CD4-positive, alpha-beta memory T cell (primary cell): ENCODE results near the gene LTBP2. TPM values are rescaled to one million over a fixed set of nuclear protein-coding genes. Genes with fewer than 3 reads are reported as not detected.
A peak's percentile ranks its signal among the peaks of the same experiment; 100 is the strongest.

Experiments used
- CTCF ChIA-PET: fragments of 350-600 bp; sonication (Branson Sonifier 250); formaldehyde crosslinking; loops from one replicate; lab custom pipeline; 2021; ENCODE audit warnings: inconsistent platforms; ENCODE audit not compliant: partially characterized antibody; lab: Charles Lee
- POLR2A ChIA-PET: fragments of 350-600 bp; sonication (Branson Sonifier 250); formaldehyde crosslinking; loops from one replicate; lab custom pipeline; 2021; ENCODE audit not compliant: partially characterized antibody; lab: Charles Lee
- DNase-seq, 5 donors: peaks; one replicate each; pipeline versions ENCODE4 v3.0.0 to v3.0.0-alpha.2; 2020 to 2022; ENCODE audit warnings: mixed read lengths in 1 of 5
- H3K27ac ChIP-seq: one replicate; pipeline ENCODE4 v1.7.0; 2013; ENCODE audit warnings: low read depth, low read length
- H3K27me3 ChIP-seq: 2 replicates; pipeline ENCODE4 v1.7.0; 2013; ENCODE audit warnings: mild to moderate bottlenecking, low read length, moderate library complexity; ENCODE audit not compliant: insufficient read depth
- H3K36me3 ChIP-seq: 2 replicates; pipeline ENCODE4 v1.7.0; 2013; ENCODE audit warnings: mild to moderate bottlenecking, low read length, moderate library complexity; ENCODE audit not compliant: insufficient read depth
- H3K4me1 ChIP-seq: 2 replicates; pipeline ENCODE4 v1.7.0; 2013; ENCODE audit warnings: mild to moderate bottlenecking, low read length, moderate library complexity; ENCODE audit not compliant: insufficient read depth
- H3K4me3 ChIP-seq, 2 donors: one replicate each; pipeline ENCODE4 v1.7.0; 2013; ENCODE audit warnings: low read length in 2 of 2, mild to moderate bottlenecking in 1 of 2
- H3K9me3 ChIP-seq, 2 donors: one replicate each; pipeline ENCODE4 v1.7.0; 2013; ENCODE audit warnings: low read length in 2 of 2, control low read depth in 1 of 2; ENCODE audit not compliant: control insufficient read depth in 1 of 2
- H3K27ac Mint-ChIP-seq, 7 donors: one replicate each; pipeline ENCODE4 v1.8.0; 2020 to 2021; ENCODE audit warnings: mixed read lengths in 7 of 7, mild to moderate bottlenecking in 6 of 7, inconsistent platforms in 3 of 7, moderate library complexity in 3 of 7
- H3K27me3 Mint-ChIP-seq, 2 donors: one replicate each; pipeline ENCODE4 v1.8.0; 2020 to 2021; ENCODE audit warnings: mixed read lengths in 2 of 2
- H3K36me3 Mint-ChIP-seq, 2 donors: one replicate each; pipeline ENCODE4 v1.8.0; 2020 to 2021; ENCODE audit warnings: mixed read lengths in 2 of 2, inconsistent platforms in 1 of 2, mild to moderate bottlenecking in 1 of 2
- H3K4me1 Mint-ChIP-seq, 4 donors: one replicate each; pipeline ENCODE4 v1.8.0; 2020 to 2021; ENCODE audit warnings: mixed read lengths in 4 of 4, mild to moderate bottlenecking in 1 of 4
- H3K4me3 Mint-ChIP-seq, 8 donors: one replicate each; pipeline ENCODE4 v1.8.0; 2020 to 2021; ENCODE audit warnings: mixed read lengths in 8 of 8, mild to moderate bottlenecking in 7 of 8, moderate library complexity in 6 of 8, inconsistent platforms in 3 of 8
- H3K9me3 Mint-ChIP-seq, 8 donors: one replicate each; pipeline ENCODE4 v1.8.0; 2020 to 2021; ENCODE audit warnings: mixed read lengths in 8 of 8, mild to moderate bottlenecking in 5 of 8, inconsistent platforms in 3 of 8, moderate library complexity in 1 of 8
- intact Hi-C: fragments of 100-400 bp; cut with micrococcal nuclease; formaldehyde crosslinking; loops from one replicate; pipeline ENCODE4 v1.15.1; 2023
- polyA plus RNA-seq, 2 donors: library from polyadenylated mRNA; unstranded; fragments of 300-500 nt; fragmentation: Illumina TruSeq; gene quantifications; one replicate each; pipeline ENCODE4 v1.2.3, GENCODE V29; 2021
- total RNA-seq, 2 experiments: library from RNA; stranded (reverse); gene quantifications; one replicate each; pipeline ENCODE4 v1.2.3, GENCODE V29; 2021

LTBP2 gene
- total and polyA plus RNA-seq, 4 experiments from 2014 or later: 0.11 to 0.44 (median 0.36) TPM

DNA sequence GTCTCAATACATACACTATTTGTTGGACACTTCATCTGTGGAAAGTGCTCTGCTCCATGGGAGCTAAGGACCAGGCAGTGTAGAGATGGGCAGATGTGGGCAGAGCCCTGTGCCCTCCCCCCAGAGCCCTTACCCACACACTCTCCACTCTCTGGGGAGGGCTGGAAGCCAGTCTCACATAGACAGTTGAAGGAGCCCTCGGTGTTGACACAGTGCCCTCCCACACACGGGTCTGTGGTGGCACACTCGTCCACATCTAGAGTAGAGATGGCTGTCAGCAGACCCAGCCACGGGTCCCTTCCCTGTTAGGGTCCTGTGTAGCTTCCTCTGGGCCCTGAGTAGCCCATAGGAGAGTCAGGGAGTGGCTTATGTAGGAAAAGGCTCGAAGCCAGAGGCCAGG, 104.2 kb downstream of the LTBP2 start:
- intact Hi-C loops: no loop called here
- Mint-ChIP-seq H3K9me3 (peaks cover 0 to 2% (median 0%) of the 10 kb centered on the region in 8 donors), H3K4me1 (no peaks in the 10 kb centered on the region), H3K27me3 (peaks cover 0 to 11% of the 10 kb centered on the region in 2 donors), H3K27ac (peak overlapping the region in 1 of 7 donors; percentile 32), H3K4me3 (no peak overlapping the region), H3K36me3 (no peaks in the 10 kb centered on the region)
- Histone ChIP-seq H3K27me3 (no peaks in the 10 kb centered on the region), H3K9me3 (no peaks in the 10 kb centered on the region), H3K4me3 (no peak overlapping the region), H3K27ac (no peak overlapping the region), H3K36me3 (no peaks in the 10 kb centered on the region), H3K4me1 (no peaks in the 10 kb centered on the region)
- no peak for DNase-seq
- ChIA-PET CTCF (no interaction called here), POLR2A (no interaction called here)

DNA sequence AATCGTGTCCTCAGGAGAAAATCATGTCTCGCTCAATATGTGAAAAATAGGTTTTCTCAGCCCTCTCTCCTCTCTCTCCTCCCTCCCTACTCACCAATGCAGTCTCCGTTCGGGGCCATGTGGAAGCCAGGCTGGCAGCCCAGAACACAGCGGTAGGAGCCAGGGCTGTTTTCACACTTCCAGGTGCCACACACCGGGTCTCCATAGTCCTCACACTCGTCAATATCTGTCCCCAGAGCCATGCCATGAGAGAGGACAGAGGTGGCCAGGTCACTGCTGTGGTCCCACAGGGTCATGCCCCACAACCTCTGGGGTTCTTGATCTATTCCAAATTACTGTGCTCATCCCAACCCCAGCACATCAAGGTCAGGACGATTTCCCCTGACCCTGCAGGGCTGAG, 105.0 kb downstream of the LTBP2 start:
- no peaks in the 10 kb centered on the region for H3K27me3 ChIP-seq
- Mint-ChIP-seq H3K4me1 (peaks cover 0 to 4% (median under 1%) of the 10 kb centered on the region in 4 donors), H3K27me3 (peaks cover 0 to 4% of the 10 kb centered on the region in 2 donors), H3K9me3 (peaks cover 0 to 2% (median 0%) of the 10 kb centered on the region in 8 donors), H3K4me3 (no peak overlapping the region), H3K27ac (no peak overlapping the region), H3K36me3 (no peaks in the 10 kb centered on the region)
- ChIA-PET POLR2A (no interaction called here), CTCF (no interaction called here)
- intact Hi-C loops: no loop called here
- DNase-seq: no peak
- no peaks in the 10 kb centered on the region for H3K36me3 ChIP-seq
- H3K4me1 ChIP-seq: no peaks in the 10 kb centered on the region
- H3K9me3 ChIP-seq: no peaks in the 10 kb centered on the region
- H3K27ac ChIP-seq: no peak overlapping the region
- H3K4me3 ChIP-seq: no peak overlapping the region

DNA sequence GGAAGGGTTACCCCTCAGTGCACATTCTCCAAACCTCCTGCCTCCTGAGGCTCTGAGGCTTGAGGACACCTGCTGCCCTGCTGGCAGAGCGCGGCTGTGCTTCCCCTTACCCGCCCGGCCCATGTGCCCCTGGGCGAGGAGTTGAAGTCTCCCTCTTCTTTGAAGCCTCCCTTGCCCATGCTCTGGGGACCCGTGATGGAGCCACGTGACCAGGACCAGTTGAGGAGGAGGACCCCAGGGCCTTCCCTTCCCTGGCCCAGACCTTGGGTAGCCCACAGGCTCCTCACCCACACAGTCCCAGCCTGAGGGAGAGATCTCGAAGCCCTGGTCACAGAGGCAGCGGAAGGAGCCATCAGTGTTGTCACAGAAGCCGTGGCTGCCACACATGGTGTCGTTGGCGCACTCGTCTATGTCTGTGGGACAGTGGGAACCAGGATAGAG, 105.6 kb downstream of the LTBP2 start:
- H3K4me3 Mint-ChIP-seq: no peak overlapping the region
- POLR2A ChIA-PET: no interaction called here
- no peaks in the 10 kb centered on the region for H3K36me3 Mint-ChIP-seq
- CTCF ChIA-PET: no interaction called here
- no peak overlapping the region for H3K27ac Mint-ChIP-seq
- Histone ChIP-seq H3K4me1 (no peaks in the 10 kb centered on the region), H3K9me3 (no peaks in the 10 kb centered on the region), H3K4me3 (no peak overlapping the region), H3K27ac (no peak overlapping the region), H3K36me3 (no peaks in the 10 kb centered on the region), H3K27me3 (no peaks in the 10 kb centered on the region)
- peaks cover 0 to 8% (median 2%) of the 10 kb centered on the region in 4 donors for H3K4me1 Mint-ChIP-seq
- intact Hi-C loops: no loop called here
- peaks cover 0 to 2% (median 0%) of the 10 kb centered on the region in 8 donors for H3K9me3 Mint-ChIP-seq
- peaks cover 0 to 4% of the 10 kb centered on the region in 2 donors for H3K27me3 Mint-ChIP-seq
- no peak for DNase-seq

DNA sequence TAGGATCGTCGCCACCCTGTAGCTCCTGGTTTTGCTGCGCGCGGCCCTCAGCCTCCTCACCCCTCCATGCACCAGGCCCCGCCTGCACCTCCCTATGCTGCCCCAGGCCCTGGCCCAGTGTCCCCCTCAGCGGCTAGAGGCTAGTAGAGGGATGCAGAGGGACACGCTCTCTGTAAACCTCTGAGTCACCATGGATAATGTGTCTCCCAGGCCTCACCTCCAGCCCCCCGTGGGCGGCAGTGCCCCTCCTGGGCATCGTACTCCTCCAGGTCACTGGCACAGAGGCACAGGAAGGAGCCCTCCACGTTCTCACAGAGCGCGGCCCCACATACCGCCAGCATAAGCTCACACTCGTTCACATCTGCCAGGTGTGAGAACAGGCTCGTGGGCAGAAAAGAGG, 106.2 kb downstream of the LTBP2 start:
- CTCF ChIA-PET: no interaction called here
- peaks cover 0 to 8% (median 2%) of the 10 kb centered on the region in 4 donors for H3K4me1 Mint-ChIP-seq

DNA sequence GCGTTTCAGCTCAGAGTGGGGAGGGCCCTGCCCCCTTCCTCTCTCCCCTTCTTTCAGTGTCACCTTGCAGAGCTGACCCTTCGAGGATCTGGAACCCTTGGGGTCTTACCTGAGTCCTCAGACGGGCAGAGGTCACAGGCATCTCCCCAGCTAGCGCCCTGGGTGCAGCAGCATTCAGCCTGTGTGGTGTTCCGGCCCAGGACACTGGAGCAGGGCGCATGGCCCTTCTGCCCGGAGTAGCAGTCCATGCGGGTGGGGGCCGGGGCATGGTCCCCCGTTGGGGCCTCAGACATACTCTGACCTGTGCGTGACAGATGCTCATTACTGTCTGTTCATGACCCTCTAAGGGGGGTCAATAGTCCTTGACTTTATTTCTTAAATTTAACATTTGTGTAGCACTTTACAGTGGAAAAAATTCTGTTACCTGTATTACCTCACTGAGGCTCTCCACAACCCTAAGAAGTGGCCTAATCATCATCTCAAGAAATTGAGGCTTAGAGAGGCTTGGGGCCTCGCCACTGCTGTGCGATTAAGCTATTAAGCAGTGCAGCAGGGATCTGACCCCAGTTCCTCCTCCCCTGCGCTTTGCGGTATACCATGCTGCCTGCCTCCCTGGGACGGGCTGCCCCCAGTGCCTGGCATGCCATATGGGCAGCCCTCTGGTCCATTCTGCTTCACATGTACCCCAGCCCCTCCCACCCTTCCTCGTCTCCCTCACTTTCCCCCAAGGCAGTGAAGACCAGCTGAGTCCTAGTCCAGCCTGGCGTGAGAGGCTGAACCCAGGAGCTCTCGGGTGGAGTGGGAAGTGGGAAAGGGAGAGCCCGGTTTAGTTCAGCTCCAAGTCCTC, 106.9 kb downstream of the LTBP2 start:
- ChIA-PET POLR2A (no interaction called here), CTCF (interaction anchor here (0.6 kb wide), 1 partner anchor 67 kb away, joined by 3 read pairs; no protein-coding TSS in a partner anchor)
- no peak overlapping the region for H3K4me3 ChIP-seq
- no peak for DNase-seq
- intact Hi-C loops: no loop called here
- no peaks in the 10 kb centered on the region for H3K36me3 ChIP-seq
- H3K27ac ChIP-seq: no peak overlapping the region
- Mint-ChIP-seq H3K4me3 (no peak overlapping the region), H3K36me3 (peaks cover 0 to under 1% of the 10 kb centered on the region in 2 donors), H3K27ac (no peak overlapping the region), H3K27me3 (peaks cover 0 to 4% of the 10 kb centered on the region in 2 donors), H3K4me1 (peaks cover 0 to 8% (median 2%) of the 10 kb centered on the region in 4 donors), H3K9me3 (peaks cover 0 to 2% (median 0%) of the 10 kb centered on the region in 8 donors)
- H3K27me3 ChIP-seq: no peaks in the 10 kb centered on the region
- H3K9me3 ChIP-seq: no peaks in the 10 kb centered on the region
- no peaks in the 10 kb centered on the region for H3K4me1 ChIP-seq

More for the DNA sequence above, 106.2 kb downstream of the LTBP2 start:
- H3K27me3 ChIP-seq: no peaks in the 10 kb centered on the region
- Mint-ChIP-seq H3K27ac (no peak overlapping the region), H3K9me3 (peaks cover 0 to 2% (median 0%) of the 10 kb centered on the region in 8 donors), H3K4me3 (no peak overlapping the region), H3K27me3 (peaks cover 0 to 4% of the 10 kb centered on the region in 2 donors), H3K36me3 (no peaks in the 10 kb centered on the region)
- H3K9me3 ChIP-seq: no peaks in the 10 kb centered on the region
- POLR2A ChIA-PET: no interaction called here
- no peak overlapping the region for H3K4me3 ChIP-seq
- no peak overlapping the region for H3K27ac ChIP-seq
- intact Hi-C loops: no loop called here
- no peaks in the 10 kb centered on the region for H3K4me1 ChIP-seq
- DNase-seq: no peak
- no peaks in the 10 kb centered on the region for H3K36me3 ChIP-seq

DNA sequence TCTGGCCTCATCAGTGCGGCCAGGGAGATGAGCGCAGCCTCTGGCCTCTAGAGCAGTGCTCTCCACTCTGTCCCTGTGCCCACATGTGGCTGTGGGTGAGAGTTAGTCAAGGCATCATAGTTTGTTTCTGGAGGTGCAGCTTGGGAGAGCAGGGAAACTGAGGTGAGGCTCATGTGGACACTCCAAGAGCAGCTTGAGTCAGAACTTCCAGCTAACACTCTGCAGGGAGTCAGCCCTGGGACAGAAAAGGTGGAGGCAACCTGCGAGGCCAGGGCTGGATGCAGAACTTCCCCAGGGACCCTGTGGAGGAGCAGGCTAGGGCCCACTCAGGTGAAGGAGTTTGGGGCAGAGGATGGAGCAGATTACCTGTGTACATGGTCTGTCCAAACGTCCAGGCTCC, 107.6 kb downstream of the LTBP2 start:
- no peak for DNase-seq
- no peaks in the 10 kb centered on the region for H3K9me3 Mint-ChIP-seq
- intact Hi-C loops: no loop called here
- Histone ChIP-seq H3K27me3 (no peaks in the 10 kb centered on the region), H3K4me3 (no peak overlapping the region), H3K27ac (no peak overlapping the region), H3K36me3 (no peaks in the 10 kb centered on the region), H3K4me1 (no peaks in the 10 kb centered on the region), H3K9me3 (no peaks in the 10 kb centered on the region)
- H3K4me1 Mint-ChIP-seq: peaks cover 0 to 8% (median 4%) of the 10 kb centered on the region in 4 donors
- peaks cover 0 to 3% of the 10 kb centered on the region in 2 donors for H3K36me3 Mint-ChIP-seq
- ChIA-PET POLR2A (no interaction called here), CTCF (interaction anchor here (0.6 kb wide), 1 partner anchor 67 kb away, joined by 3 read pairs; no protein-coding TSS in a partner anchor)
- H3K27me3 Mint-ChIP-seq: no peaks in the 10 kb centered on the region
- no peak overlapping the region for H3K27ac Mint-ChIP-seq
- no peak overlapping the region for H3K4me3 Mint-ChIP-seq

DNA sequence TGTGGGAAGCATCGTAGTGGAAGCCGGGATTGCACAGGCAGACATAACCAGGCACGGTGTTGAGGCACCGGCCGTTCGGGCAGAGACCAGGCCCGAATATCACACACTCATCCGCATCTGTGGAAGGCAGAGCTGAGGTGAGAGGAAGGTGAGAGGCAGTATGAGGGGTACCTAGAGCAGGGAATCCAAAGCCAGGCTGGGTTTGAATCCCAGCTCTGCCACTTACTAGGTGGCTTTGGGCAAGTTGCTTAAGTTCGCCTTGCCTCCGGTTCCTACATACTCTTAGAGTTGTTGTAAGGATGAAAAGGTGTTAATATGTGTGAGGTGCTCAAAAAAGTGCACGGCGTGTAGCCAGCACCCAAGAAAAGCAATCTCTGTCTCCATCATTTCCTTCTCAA, 108.1 kb downstream of the LTBP2 start:
- no peak for DNase-seq
- intact Hi-C loops: no loop called here
- H3K9me3 ChIP-seq: no peaks in the 10 kb centered on the region
- Mint-ChIP-seq H3K36me3 (peaks cover 0 to 7% of the 10 kb centered on the region in 2 donors), H3K4me3 (no peak overlapping the region), H3K9me3 (no peaks in the 10 kb centered on the region), H3K27me3 (no peaks in the 10 kb centered on the region), H3K27ac (no peak overlapping the region), H3K4me1 (peaks cover 0 to 8% (median 5%) of the 10 kb centered on the region in 4 donors)
- ChIA-PET CTCF (no interaction called here), POLR2A (no interaction called here)
- H3K27me3 ChIP-seq: no peaks in the 10 kb centered on the region
- H3K4me1 ChIP-seq: no peaks in the 10 kb centered on the region
- no peak overlapping the region for H3K27ac ChIP-seq
- H3K36me3 ChIP-seq: no peaks in the 10 kb centered on the region
- no peak overlapping the region for H3K4me3 ChIP-seq
